ENCODE data around the gene IRF9. TPM values are rescaled to one million over a fixed set of nuclear protein-coding genes. Genes with fewer than 3 reads are reported as not detected.
A peak's percentile ranks its signal among the peaks of the same experiment; 100 is the strongest.

Gene IRF9
- total and polyA plus RNA-seq, 2 of the 13 experiments (the other 11 are each of a cell fraction or from before 2014, with no cell fraction given): 14.9 to 49.7 TPM

GRCh38 chr14:24146453-24146977, 14.6 kb upstream of the IRF9 start, which contains the start of gene PSME2 (continued):
- TF ChIP-seq SMAD9 (CRISPR knock-in tag; IDR thresholded peaks at IDR 0.05) (peak; percentile 94), MEF2D (CRISPR knock-in tag; IDR thresholded peaks at IDR 0.05) (peak; percentile 91), FOXC1 (CRISPR knock-in tag; IDR thresholded peaks at IDR 0.05; ENCODE audit: borderline replicate concordance) (no peak), ERF (CRISPR knock-in tag; IDR thresholded peaks at IDR 0.05) (peak; percentile 88; the same call in 1 of the 2 replicates), EED (CRISPR knock-in tag; IDR thresholded peaks at IDR 0.05) (no peak; the same call in 1 of the 2 replicates), KDM5B (CRISPR knock-in tag; IDR thresholded peaks at IDR 0.05; ENCODE audit: borderline replicate concordance) (peak; percentile 52; the same call in 1 of the 2 replicates), PCBP2 (optimal IDR thresholded peaks at IDR 0.05; ENCODE audit: low read depth, low read length, poor library complexity, severe bottlenecking) (no peak), NFYB (CRISPR knock-in tag; IDR thresholded peaks at IDR 0.05) (peak; percentile 61), ZSCAN30 (CRISPR knock-in tag; IDR thresholded peaks at IDR 0.05) (no peak), TFDP2 (CRISPR knock-in tag; IDR thresholded peaks at IDR 0.05) (no peak), ZNF629 (CRISPR knock-in tag; conservative IDR thresholded peaks at IDR 0.05) (no peak), ZNF276 (CRISPR knock-in tag; IDR thresholded peaks at IDR 0.05; ENCODE audit: low read depth) (no peak; the same call in 1 of the 2 replicates), ZNF205 (CRISPR knock-in tag; IDR thresholded peaks at IDR 0.05) (peak; percentile 58; the same call in 1 of the 2 replicates), RARG (CRISPR knock-in tag; IDR thresholded peaks at IDR 0.05; ENCODE audit: low read depth) (no peak), TBP (CRISPR knock-in tag; IDR thresholded peaks at IDR 0.05) (no peak), ZNF670 (CRISPR knock-in tag; IDR thresholded peaks at IDR 0.05; ENCODE audit: borderline replicate concordance) (no peak), UBTF (CRISPR knock-in tag; IDR thresholded peaks at IDR 0.05) (peak; percentile 68; the same call in 1 of the 2 replicates), ZNF501 (CRISPR knock-in tag; IDR thresholded peaks at IDR 0.05) (no peak), NBN (conservative IDR thresholded peaks at IDR 0.05) (no peak), TEAD2 (CRISPR knock-in tag; IDR thresholded peaks at IDR 0.05) (no peak), ZMYM3 (CRISPR knock-in tag; IDR thresholded peaks at IDR 0.05) (peak; percentile 71), SETDB1 (CRISPR knock-in tag; IDR thresholded peaks at IDR 0.05; ENCODE audit: borderline replicate concordance) (no peak), NCOR1 (IDR thresholded peaks at IDR 0.05; ENCODE audit: borderline replicate concordance, low read length) (peak; percentile 82; the same call in 1 of the 2 replicates), YY1 (IDR thresholded peaks at IDR 0.05; ENCODE audit: insufficient read depth, insufficient replicate concordance, low read depth, low read length) (peak; percentile 81)
- TF ChIP-seq, protein P1, sequence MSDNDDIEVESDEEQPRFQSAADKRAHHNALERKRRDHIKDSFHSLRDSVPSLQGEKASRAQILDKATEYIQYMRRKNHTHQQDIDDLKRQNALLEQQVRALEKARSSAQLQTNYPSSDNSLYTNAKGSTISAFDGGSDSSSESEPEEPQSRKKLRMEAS (IDR thresholded peaks at IDR 0.05): no peak
- TF ChIP-seq, protein P2, sequence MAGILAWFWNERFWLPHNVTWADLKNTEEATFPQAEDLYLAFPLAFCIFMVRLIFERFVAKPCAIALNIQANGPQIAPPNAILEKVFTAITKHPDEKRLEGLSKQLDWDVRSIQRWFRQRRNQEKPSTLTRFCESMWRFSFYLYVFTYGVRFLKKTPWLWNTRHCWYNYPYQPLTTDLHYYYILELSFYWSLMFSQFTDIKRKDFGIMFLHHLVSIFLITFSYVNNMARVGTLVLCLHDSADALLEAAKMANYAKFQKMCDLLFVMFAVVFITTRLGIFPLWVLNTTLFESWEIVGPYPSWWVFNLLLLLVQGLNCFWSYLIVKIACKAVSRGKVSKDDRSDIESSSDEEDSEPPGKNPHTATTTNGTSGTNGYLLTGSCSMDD (CRISPR knock-in tag; IDR thresholded peaks at IDR 0.05): no peak

All from HepG2 (cell line).